ENCODE measurements around the gene SLC22A23.

The SLC22A23 gene

GRCh38 chr6:3350252-3350796, 106.5 kb downstream of the SLC22A23 start:
- no peak for DNase-seq

DNA sequence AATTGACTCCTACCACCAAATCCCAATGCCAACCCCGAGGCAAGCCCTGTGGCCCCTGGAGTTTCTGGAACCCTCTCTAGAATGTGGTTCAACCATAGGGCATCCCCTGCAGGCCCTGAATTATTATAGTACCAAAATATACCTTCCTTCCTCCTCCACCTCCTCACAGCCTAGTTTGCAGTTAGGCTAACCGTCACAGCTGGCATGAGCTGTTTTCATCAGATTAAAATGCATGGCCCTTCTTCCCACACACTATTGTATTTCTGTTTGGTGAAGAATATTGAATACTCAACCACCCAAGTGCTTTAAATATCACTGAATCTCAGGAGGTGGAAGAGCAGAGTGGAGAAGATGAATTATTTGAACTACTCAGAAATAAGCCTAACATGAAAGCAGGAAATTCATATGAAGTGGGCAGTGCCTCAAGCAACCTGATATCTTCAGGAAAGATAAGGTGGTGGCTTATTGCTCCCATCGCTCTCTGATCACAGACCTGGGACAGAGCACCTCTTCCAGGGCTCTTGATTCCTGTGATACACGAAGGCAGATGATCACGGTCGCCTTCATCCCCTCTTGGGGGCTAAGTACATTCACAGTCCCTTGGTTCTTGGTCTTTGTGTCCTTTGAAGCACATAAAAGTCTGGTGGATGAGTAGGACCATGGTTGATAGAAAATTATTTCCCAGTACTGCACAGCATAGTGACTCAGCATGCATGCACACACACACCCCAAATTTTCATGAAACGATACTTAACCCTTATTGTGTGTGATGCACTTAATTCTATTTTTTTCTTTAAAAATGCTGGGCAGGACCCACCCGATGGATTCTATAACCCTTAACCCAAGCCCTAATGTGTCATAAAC, 107.2 kb downstream of the SLC22A23 start:
- DNase-seq = no peak

DNA sequence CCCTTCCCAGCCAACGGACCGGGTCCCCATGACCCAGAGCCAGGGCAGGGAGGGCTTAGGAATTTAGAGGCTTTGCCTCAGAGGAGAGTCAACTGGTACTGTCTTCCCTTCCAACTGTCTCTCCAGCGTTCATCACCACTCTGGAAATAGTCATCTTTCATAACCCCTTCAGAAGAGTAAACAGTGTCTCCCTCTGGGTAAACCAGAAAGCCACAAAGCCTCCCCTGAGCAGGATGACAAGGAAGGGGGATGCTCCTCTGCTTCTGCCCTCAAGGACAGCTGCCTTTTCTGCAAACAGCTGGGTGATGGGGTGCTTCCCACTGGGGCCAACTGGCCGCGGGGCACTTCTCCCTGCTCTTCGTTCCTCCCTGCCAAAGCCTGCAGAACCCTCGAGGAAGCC, 108.0 kb downstream of the SLC22A23 start:
- DNase-seq = no peak

DNA sequence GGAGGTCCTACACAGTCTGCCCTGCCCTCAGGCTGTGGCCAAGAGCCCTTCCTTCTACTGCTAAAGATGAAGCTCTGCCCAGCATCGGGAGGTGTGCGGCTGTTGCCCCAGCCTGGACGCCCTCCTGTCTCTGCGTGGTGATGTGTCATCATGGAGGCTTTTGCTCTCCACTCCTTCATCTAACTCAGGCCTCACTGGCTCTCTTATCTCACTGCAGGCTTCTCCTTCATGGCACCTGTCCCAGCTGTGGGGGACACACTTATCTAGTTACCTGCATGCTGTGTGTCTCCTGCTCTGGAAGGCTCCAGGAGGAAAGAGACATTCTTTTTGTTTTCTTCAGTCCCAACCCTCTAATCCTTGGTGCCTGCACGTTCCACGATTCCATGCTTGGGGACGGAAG, 109.0 kb downstream of the SLC22A23 start:
- DNase-seq = no peak

DNA sequence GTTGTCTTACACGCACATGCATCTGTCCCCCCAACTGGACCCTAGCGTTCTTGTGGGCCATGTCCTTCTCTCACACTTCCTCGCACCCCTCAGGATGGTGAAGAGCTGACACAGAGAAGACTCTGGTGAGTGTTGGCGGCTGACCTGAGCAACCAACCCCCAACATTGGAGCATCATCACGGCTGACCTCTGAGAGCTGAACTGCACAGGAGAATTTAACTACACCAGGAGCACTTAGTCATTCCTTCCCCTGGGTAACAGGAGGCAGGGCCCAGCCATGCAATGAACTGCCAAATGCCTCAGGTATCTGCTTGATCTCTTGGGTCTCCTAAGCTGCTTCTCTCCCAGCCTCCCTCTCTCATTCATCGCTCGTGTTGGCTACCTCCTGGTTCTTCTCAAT, 109.6 kb downstream of the SLC22A23 start:
- no peak for DNase-seq

DNA sequence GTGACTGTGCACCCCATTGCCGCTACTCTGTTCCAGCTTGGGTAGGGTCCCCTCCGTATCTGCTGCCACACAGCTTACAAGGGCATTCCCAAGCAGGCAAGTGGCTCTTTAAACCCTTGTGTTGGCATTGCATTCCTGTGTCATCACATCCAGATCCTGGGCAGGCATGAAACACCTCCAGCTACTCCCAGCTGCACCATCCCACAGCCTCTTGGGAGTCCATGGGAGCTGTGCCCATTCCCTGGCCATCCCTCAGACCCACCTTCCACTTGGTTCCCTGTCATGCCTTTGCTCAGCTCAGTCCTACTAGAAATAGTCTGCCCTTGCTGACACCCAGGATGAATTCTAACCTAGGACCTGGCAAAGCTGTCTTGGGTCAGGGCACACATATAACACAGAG, 110.4 kb downstream of the SLC22A23 start:
- DNase-seq = no peak

- DNase-seq = no peak
Measured at GRCh38 chr6:3345836-3346235, 111.0 kb downstream of the SLC22A23 start.

DNA sequence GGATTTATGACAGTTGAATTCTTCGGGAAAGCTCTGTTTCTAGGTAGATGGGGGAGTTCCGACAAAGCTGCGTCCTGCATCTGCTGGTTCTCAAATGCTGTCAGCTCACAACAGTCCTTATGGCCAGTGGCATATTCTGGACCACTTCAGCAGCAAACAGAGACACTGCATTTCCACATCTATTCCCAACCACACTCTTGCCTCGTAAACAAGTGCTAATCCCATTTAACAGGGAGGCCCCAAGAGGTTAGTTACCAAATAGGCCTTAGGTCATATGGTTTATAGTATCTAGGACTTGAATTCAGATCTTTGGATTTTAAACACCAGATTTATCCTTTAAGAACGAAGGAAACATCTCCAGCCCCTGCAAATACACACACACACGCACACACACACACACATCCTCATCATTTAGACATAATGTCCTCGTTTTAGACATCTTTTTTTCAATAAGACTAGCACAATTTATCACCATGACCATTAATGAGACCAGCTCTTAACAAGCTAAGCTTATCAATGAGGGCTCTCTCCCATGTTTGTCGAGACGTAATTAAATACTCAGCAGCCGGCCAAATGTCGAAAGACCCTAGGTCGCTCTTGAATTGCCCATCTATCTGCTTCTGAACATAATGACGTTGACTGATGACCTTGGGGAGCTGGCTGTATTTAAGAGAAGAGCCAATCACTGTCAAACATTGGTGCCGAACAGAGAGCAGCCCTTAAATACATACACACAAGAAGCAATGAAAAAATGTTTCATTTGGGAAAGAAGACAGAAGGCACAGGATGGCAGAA, 113.6 kb downstream of the SLC22A23 start:
- no peak for DNase-seq

DNA sequence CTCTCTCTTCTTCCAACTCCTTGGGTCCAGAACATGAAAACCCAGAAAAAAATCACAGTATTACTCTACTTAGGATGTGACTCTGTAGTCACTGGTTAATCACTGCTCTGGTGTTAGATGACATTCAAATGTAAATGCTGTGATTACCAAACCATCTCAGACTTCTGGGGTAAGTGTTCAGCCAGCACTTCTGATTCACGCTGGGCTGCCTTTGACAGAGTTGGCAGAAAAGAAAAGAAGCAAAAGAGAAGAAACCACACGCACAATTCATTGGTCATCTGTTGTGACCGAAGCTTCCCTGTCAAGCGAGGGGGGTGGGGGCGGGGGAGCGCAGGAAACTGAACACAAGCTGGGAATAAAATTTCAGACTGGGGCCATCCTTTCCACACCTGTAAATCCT, 115.4 kb downstream of the SLC22A23 start:
- DNase-seq = no peak

- no peak for DNase-seq
Measured at GRCh38 chr6:3340894-3341293, 116.0 kb downstream of the SLC22A23 start.

- no peak for DNase-seq
Measured at GRCh38 chr6:3340358-3340802, 116.5 kb downstream of the SLC22A23 start.

GRCh38 chr6:3339811-3340210, 117.0 kb downstream of the SLC22A23 start:
- DNase-seq = no peak

DNA sequence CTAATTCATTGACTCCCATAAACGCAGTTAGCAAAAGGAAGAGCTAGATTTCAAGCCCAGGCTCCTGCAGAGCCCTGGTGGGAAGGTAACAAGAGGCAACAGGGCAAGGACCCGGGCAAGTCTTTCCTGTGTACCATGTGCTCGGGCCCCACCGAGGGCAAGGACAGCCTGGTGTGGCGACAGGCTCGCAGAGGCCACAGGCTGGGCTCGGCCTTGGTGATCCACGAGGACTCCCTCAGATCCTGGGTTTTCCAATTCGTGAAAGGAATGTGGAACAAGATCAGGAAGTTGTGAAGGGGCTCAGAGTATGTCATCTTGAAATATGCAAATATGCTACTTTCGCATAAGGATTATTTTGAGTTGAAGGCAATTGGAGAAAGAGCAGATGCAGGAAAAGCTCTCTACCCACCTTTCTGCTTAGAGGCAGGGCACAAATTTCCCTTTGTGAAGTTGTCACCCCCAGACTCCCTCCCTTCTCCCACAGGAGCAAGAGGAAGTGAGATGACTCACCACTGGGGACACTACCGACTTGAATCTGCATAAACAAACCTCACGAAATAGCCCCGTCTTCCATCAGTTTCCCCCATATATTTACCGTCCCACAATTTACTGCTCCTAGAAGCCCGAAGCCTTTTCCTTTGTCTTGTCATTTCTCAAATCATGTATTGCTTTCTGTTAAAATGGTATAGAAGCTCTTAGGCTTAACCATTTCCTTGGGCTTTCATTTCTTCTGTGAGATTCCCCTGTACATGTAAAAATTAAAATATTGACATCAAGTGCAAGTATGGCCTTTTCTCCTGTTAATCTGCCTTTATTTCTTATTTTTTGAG, 119.1 kb downstream of the SLC22A23 start:
- no peak for DNase-seq

- no peak for DNase-seq
Measured at GRCh38 chr6:3336859-3337515, 119.9 kb downstream of the SLC22A23 start.

GRCh38 chr6:3336066-3336786, 120.6 kb downstream of the SLC22A23 start:
- no peak for DNase-seq

DNA sequence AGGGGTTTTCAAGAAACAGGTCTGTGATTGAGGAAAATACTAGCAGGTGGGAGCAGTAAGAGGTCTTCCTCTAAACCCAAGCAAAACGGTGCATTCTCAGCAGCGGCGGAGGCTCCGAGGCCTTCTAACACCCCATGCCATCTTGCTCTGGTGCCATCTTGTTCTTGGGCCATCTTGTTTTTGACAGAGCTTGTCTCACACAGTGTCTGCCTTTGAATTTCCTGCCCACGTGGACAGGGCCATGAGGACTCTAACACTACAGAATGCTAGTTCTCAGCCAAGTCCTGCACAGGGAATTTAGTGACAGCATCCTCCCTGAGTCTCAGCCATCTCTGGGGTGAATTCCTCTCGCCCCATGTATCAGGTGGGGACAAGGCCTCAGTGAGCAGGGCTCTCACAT, 121.7 kb downstream of the SLC22A23 start:
- DNase-seq = no peak

- DNase-seq = no peak
Measured at GRCh38 chr6:3334555-3334954, 122.3 kb downstream of the SLC22A23 start.

DNA sequence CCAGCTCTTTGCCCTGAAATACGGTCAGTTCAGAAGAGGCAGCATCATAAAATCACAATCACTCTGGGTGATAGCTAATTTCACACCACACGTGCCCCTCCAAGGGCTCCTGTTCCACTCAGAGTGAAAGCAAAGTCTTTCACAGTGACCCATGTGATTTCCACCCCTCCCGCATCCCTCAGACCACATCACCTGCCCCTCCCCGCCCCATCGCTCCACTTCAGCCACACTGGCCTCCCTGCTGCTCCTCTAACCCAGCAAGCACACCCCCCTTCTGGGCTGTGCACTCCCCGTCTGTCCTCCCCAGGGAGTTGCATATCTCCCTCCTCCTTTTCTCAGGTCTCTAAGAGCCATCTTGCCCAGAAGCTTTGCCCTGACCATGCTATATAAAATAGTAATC, 123.6 kb downstream of the SLC22A23 start:
- no peak for DNase-seq

DNA sequence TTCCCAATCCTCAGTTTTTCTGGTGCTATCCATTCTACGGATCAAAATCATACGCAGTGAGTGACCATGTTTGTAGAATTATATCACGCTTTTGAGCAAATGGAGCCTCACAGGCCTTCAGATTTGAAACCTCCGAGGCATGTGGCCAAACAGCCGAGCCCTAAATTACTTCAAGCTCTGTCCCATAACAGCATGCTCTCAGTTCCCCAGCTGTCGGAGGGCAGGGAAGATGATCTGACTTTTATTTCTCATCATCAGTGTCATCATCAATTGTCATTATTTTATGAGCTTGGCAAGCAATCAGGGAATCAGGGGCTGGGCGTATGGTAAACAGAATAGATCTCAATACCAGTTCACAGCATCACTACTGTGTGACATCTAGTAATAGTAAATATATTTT, 124.9 kb downstream of the SLC22A23 start:
- DNase-seq = no peak

DNA sequence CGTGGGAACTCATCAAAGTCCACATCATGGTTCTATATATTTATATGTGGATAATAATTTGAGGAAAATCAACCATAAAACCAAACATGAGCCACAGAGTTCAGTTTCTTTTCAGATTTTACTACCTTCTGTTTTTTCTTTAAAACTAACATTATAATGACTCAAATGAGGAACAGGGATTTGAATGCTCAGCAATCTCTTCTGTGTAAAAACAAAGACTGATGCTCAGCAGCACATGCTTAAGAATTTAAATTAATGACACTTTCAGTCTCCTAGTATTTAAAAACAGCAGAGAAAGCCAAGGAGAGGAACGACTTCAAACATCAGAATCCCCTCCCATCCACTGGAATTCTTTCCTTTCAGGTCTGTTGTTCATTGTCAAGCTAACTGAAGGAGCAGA, 125.4 kb downstream of the SLC22A23 start:
- no peak for DNase-seq

DNA sequence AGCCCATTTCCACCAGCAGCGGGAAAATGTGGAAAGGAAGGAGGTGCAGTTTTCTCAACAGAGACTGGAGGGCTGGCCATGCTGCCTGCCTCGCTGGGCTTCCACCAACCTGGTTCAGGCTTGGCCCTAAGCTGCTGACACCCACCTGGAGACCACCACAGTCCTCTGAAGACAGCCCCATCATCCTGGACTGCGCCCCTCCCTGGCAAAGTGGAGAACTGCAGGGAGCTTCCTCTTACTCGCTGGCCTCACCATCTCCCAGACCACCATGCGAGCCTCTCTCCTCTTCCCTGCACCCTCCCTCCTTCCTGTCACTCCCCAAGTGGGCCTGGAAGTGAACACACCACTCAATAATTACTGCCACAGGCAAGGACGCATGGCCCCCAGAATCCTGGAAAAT, 126.7 kb downstream of the SLC22A23 start:
- no peak for DNase-seq

All from activated CD4-positive, CD25-positive, alpha-beta regulatory T cell (primary cell).